ENCODE data around the gene NARF. TPM values are rescaled to one million over a fixed set of nuclear protein-coding genes. Genes with fewer than 3 reads are reported as not detected.

NARF gene
- polyA plus RNA-seq, 1 of the 3 experiments (the other 2 are of a cell fraction): 128 TPM

DNA sequence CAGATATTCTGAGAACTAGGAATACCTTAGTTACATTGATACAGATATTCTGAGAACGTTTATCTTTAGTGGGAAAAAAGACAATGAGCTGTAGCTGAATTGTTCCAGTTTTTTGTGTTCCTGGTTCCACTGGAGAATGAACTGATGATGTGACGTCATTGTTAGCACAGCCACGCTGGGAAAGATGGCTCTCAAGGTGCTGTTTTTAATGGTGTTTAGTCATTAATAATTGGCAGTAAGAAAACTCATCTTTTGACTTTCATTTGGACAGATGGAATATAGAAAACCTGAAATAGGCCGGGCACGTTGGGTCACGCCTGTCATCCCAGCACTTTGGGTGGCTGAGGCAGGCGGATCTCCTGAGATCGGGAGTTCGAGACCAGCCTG, 71.4 kb downstream of the NARF start:
- Histone ChIP-seq H3K4me3 (ENCODE audit: low read depth in 2 of 2, low read length in 1 of 2) (no peak overlapping the region), H3K9ac (peak overlapping the region; percentile 3; the same call in 1 of the 2 replicates), H3K9me3 (no peaks in the 10 kb centered on the region), H2AFZ (ENCODE audit: low read depth) (no peak overlapping the region), H3F3A (replicated peaks; ENCODE audit: insufficient read depth) (peaks cover 43% of the 10 kb centered on the region), H3K27me3 (ENCODE audit: insufficient read depth) (no peaks in the 10 kb centered on the region), H3K9me2 (no peaks in the 10 kb centered on the region), H3K4me2 (peak overlapping the region; percentile 56; the same call in 1 of the 2 replicates), H4K20me1 (ENCODE audit: insufficient read depth) (peaks cover 92% of the 10 kb centered on the region), H3K27ac (ENCODE audit: low read depth in 2 of 2, low read length in 1 of 2) (peak overlapping the region in 1 of 2 experiments; percentile 63; a peak in 2 of 4 replicates), H3K79me2 (ENCODE audit: insufficient read depth) (peaks cover 100% of the 10 kb centered on the region), H3K36me3 (replicated peaks in 1 of 2; ENCODE audit: control insufficient read depth in 1 of 2, insufficient read depth in 2 of 2, low read length in 1 of 2) (no peaks in the 10 kb centered on the region), H3K4me1 (ENCODE audit: control insufficient read depth in 1 of 2, insufficient read depth in 2 of 2, low read depth in 1 of 2, low read length in 1 of 2) (peaks cover 29 to 30% of the 10 kb centered on the region in 2 experiments)
- WGBS (ENCODE audit: low lambda C conversion rate): 90% methylated on average over 9 of the region's 9 CpGs
- no peak for DNase-seq
- POLR2A ChIA-PET: no interaction called here
- TF ChIP-seq, protein P1, sequence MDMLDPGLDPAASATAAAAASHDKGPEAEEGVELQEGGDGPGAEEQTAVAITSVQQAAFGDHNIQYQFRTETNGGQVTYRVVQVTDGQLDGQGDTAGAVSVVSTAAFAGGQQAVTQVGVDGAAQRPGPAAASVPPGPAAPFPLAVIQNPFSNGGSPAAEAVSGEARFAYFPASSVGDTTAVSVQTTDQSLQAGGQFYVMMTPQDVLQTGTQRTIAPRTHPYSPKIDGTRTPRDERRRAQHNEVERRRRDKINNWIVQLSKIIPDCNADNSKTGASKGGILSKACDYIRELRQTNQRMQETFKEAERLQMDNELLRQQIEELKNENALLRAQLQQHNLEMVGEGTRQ (IDR thresholded peaks at IDR 0.05; ENCODE audit: borderline replicate concordance, low read depth, low read length): no peak
- no peak for TF ChIP-seq SMC3 (IDR thresholded peaks at IDR 0.05; ENCODE audit: low read depth, low read length)
- TF ChIP-seq TAF1 (IDR thresholded peaks at IDR 0.05; ENCODE audit: borderline replicate concordance, low read depth, low read length): no peak
- TF ChIP-seq, protein P2, sequence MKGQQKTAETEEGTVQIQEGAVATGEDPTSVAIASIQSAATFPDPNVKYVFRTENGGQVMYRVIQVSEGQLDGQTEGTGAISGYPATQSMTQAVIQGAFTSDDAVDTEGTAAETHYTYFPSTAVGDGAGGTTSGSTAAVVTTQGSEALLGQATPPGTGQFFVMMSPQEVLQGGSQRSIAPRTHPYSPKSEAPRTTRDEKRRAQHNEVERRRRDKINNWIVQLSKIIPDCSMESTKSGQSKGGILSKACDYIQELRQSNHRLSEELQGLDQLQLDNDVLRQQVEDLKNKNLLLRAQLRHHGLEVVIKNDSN (IDR thresholded peaks at IDR 0.05; ENCODE audit: borderline replicate concordance, low read depth): no peak
- TF ChIP-seq, protein P3, sequence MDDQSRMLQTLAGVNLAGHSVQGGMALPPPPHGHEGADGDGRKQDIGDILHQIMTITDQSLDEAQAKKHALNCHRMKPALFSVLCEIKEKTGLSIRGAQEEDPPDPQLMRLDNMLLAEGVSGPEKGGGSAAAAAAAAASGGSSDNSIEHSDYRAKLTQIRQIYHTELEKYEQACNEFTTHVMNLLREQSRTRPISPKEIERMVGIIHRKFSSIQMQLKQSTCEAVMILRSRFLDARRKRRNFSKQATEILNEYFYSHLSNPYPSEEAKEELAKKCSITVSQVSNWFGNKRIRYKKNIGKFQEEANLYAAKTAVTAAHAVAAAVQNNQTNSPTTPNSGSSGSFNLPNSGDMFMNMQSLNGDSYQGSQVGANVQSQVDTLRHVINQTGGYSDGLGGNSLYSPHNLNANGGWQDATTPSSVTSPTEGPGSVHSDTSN (IDR thresholded peaks at IDR 0.05): no peak
- no peak for TF ChIP-seq CHD2 (IDR thresholded peaks at IDR 0.05; ENCODE audit: low read length, partially characterized antibody)
- TF ChIP-seq JUND (IDR thresholded peaks at IDR 0.05): no peak
- no peak for TF ChIP-seq FOXJ3 (CRISPR knock-in tag; IDR thresholded peaks at IDR 0.05)
- no peak for TF ChIP-seq MXI1 (IDR thresholded peaks at IDR 0.05; ENCODE audit: low read depth, low read length)
- TF ChIP-seq, protein P4, sequence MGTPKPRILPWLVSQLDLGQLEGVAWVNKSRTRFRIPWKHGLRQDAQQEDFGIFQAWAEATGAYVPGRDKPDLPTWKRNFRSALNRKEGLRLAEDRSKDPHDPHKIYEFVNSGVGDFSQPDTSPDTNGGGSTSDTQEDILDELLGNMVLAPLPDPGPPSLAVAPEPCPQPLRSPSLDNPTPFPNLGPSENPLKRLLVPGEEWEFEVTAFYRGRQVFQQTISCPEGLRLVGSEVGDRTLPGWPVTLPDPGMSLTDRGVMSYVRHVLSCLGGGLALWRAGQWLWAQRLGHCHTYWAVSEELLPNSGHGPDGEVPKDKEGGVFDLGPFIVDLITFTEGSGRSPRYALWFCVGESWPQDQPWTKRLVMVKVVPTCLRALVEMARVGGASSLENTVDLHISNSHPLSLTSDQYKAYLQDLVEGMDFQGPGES (IDR thresholded peaks at IDR 0.05; ENCODE audit: low read depth, low read length): no peak
- TF ChIP-seq RXRA (IDR thresholded peaks at IDR 0.05; ENCODE audit: borderline replicate concordance, low read depth): no peak
- TF ChIP-seq NRF1 (IDR thresholded peaks at IDR 0.05; ENCODE audit: low read depth, low read length): no peak
- TF ChIP-seq EP300 (IDR thresholded peaks at IDR 0.05; ENCODE audit: borderline replicate concordance in 1 of 2, low read depth in 1 of 2, low read length in 1 of 2): no peak
- no peak for TF ChIP-seq FOXM1 (IDR thresholded peaks at IDR 0.05; ENCODE audit: low read depth)
- no peak for TF ChIP-seq NFIC (IDR thresholded peaks at IDR 0.05; ENCODE audit: borderline replicate concordance)
- TF ChIP-seq GABPA (IDR thresholded peaks at IDR 0.05; ENCODE audit: low read depth): no peak
- TF ChIP-seq, protein P5, sequence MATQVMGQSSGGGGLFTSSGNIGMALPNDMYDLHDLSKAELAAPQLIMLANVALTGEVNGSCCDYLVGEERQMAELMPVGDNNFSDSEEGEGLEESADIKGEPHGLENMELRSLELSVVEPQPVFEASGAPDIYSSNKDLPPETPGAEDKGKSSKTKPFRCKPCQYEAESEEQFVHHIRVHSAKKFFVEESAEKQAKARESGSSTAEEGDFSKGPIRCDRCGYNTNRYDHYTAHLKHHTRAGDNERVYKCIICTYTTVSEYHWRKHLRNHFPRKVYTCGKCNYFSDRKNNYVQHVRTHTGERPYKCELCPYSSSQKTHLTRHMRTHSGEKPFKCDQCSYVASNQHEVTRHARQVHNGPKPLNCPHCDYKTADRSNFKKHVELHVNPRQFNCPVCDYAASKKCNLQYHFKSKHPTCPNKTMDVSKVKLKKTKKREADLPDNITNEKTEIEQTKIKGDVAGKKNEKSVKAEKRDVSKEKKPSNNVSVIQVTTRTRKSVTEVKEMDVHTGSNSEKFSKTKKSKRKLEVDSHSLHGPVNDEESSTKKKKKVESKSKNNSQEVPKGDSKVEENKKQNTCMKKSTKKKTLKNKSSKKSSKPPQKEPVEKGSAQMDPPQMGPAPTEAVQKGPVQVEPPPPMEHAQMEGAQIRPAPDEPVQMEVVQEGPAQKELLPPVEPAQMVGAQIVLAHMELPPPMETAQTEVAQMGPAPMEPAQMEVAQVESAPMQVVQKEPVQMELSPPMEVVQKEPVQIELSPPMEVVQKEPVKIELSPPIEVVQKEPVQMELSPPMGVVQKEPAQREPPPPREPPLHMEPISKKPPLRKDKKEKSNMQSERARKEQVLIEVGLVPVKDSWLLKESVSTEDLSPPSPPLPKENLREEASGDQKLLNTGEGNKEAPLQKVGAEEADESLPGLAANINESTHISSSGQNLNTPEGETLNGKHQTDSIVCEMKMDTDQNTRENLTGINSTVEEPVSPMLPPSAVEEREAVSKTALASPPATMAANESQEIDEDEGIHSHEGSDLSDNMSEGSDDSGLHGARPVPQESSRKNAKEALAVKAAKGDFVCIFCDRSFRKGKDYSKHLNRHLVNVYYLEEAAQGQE (IDR thresholded peaks at IDR 0.05; ENCODE audit: low read depth, low read length): no peak
- TF ChIP-seq ELF1 (IDR thresholded peaks at IDR 0.05): no peak
- no peak for TF ChIP-seq FOSL2 (IDR thresholded peaks at IDR 0.05; ENCODE audit: borderline replicate concordance, low read depth)
- CTCF ChIA-PET: interaction anchor here (1.0 to 5.4 kb wide), 12 partner anchors 8 to 286 kb away, joined by 3 to 35 read pairs (median 4); partner anchors contain the start of gene FOXK2
